B cell (primary cell): ENCODE results near the gene MAPK10. TPM values are rescaled to one million over a fixed set of nuclear protein-coding genes. Genes with fewer than 3 reads are reported as not detected.

Experiments
- ATAC-seq: fragments of 200-7000 bp; cut with Tn5 transposase; one replicate; pipeline ENCODE4 v1.10.0; 2021; ENCODE audit warnings: low read depth, mild to moderate bottlenecking, moderate number of reproducible peaks, moderate library complexity
- CTCF ChIA-PET: fragments of 350-600 bp; sonication (Branson Sonifier 250); formaldehyde crosslinking; loops from one replicate; lab custom pipeline; 2021; ENCODE audit warnings: antibody characterized with exemption, inconsistent platforms; lab: Charles Lee
- POLR2A ChIA-PET: fragments of 350-600 bp; sonication (Branson Sonifier 250); formaldehyde crosslinking; loops from one replicate; lab custom pipeline; 2021; ENCODE audit warnings: antibody characterized with exemption; lab: Charles Lee
- DNase-seq: peaks from one replicate; pipeline ENCODE4 v3.0.0; 2013
- H2AFZ ChIP-seq: 2 replicates; pipeline ENCODE4 v1.6.1; 2012; ENCODE audit warnings: mild to moderate bottlenecking, low read depth, low read length; ENCODE audit not compliant: insufficient read depth, poor library complexity, severe bottlenecking
- H3K27ac ChIP-seq, 2 donors: 1 replicate in 1 of 2; 2 replicates in 1 of 2; pipeline ENCODE4 v1.5.1; 2012 to 2013; ENCODE audit warnings: low read length in 2 of 2, mild to moderate bottlenecking in 2 of 2, moderate library complexity in 1 of 2
- H3K27me3 ChIP-seq, 4 experiments: fragments of 200-600 bp in 1 of 4; sonication (generic) in 1 of 4; replicated peaks in 1 of 4; 1 replicate in 2 of 4; 2 replicates in 2 of 4; pipeline versions ENCODE4 v1.6.1 to v1.7.0; 2013 to 2016; ENCODE audit warnings: low read length in 3 of 4, mild to moderate bottlenecking in 2 of 4, mixed read lengths in 1 of 4, moderate library complexity in 1 of 4; ENCODE audit not compliant: insufficient read depth in 4 of 4, control insufficient read depth in 3 of 4; ENCODE audit errors: control extremely low read depth in 1 of 4
- H3K36me3 ChIP-seq, 2 experiments: replicated peaks in 1 of 2; 1 replicate in 1 of 2; 2 replicates in 1 of 2; pipeline versions ENCODE4 v1.6.1 to v1.7.1; 2013; ENCODE audit warnings: low read length in 1 of 2; ENCODE audit not compliant: insufficient read depth in 2 of 2, control insufficient read depth in 1 of 2; ENCODE audit errors: control extremely low read depth in 1 of 2, extremely low read depth in 1 of 2
- H3K4me1 ChIP-seq, 2 donors: fragments of 200-600 bp in 1 of 2; sonication (generic) in 1 of 2; 1 replicate in 1 of 2; 2 replicates in 1 of 2; pipeline versions ENCODE4 v1.5.1 to v1.6.1; 2013 to 2017; ENCODE audit warnings: low read length in 2 of 2; ENCODE audit not compliant: control insufficient read depth in 2 of 2, insufficient read depth in 2 of 2
- H3K4me2 ChIP-seq: replicated peaks from 2 replicates; pipeline ENCODE3; 2012; ENCODE audit warnings: mild to moderate bottlenecking, low read depth, low read length; ENCODE audit not compliant: poor library complexity, severe bottlenecking
- H3K4me3 ChIP-seq, 5 experiments: fragments of 200-600 bp in 1 of 5; sonication (generic) in 1 of 5; 1 replicate in 3 of 5; 2 replicates in 2 of 5; pipeline versions ENCODE4 v1.5.1 to v1.7.0; 2011 to 2016; ENCODE audit warnings: low read length in 4 of 5, mild to moderate bottlenecking in 4 of 5, low read depth in 2 of 5, control low read depth in 1 of 5, moderate library complexity in 1 of 5; ENCODE audit not compliant: insufficient read depth in 1 of 5; ENCODE audit errors: control extremely low read depth in 1 of 5, extremely low read depth in 1 of 5
- H3K79me2 ChIP-seq: fragments of 200-600 bp; sonication (generic); one replicate; pipeline ENCODE4 v1.6.0; 2016; ENCODE audit warnings: low read length; ENCODE audit not compliant: control insufficient read depth, insufficient read depth
- H3K9ac ChIP-seq: fragments of 200-600 bp; sonication (generic); 2 replicates; pipeline ENCODE4 v1.6.1; 2017; ENCODE audit warnings: mild to moderate bottlenecking, low read length, moderate library complexity
- H3K9me3 ChIP-seq, 3 donors: one replicate each; pipeline versions ENCODE4 v1.6.1 to v1.7.1; 2013; ENCODE audit warnings: low read length in 2 of 3; ENCODE audit not compliant: control insufficient read depth in 2 of 3, insufficient read depth in 1 of 3; ENCODE audit errors: control extremely low read depth in 1 of 3
- H4K20me1 ChIP-seq: 2 replicates; pipeline ENCODE4 v1.6.0; 2012; ENCODE audit warnings: mild to moderate bottlenecking, low read length; ENCODE audit not compliant: insufficient read depth, control insufficient read depth, poor library complexity, severe bottlenecking
- H3K27ac Mint-ChIP-seq: one replicate; pipeline ENCODE4 v1.8.0; 2021; ENCODE audit warnings: mixed read lengths
- H3K27me3 Mint-ChIP-seq: one replicate; pipeline ENCODE4 v1.8.0; 2021; ENCODE audit warnings: mixed read lengths
- H3K4me1 Mint-ChIP-seq: one replicate; pipeline ENCODE4 v1.8.0; 2021; ENCODE audit warnings: mixed read lengths
- H3K4me3 Mint-ChIP-seq: one replicate; pipeline ENCODE4 v1.8.0; 2021; ENCODE audit warnings: mixed read lengths
- H3K9me3 Mint-ChIP-seq: one replicate; pipeline ENCODE4 v1.8.0; 2022; ENCODE audit warnings: mixed read lengths; ENCODE audit not compliant: insufficient read depth
- EZH2 ChIP-seq: IDR thresholded peaks from 2 replicates; pipeline ENCODE4 v1.6.1; 2012; ENCODE audit warnings: borderline replicate concordance, low read depth, mild to moderate bottlenecking, moderate library complexity, low read length; ENCODE audit not compliant: insufficient read depth, poor library complexity, severe bottlenecking
- WGBS: methylation state at CpG from one replicate; pipeline ENCODE4 v1.1.5; 2013; ENCODE audit warnings: missing lambda C conversion rate; ENCODE audit not compliant: insufficient coverage; 5-methylcytosine and 5-hydroxymethylcytosine counted together
- intact Hi-C: fragments of 100-400 bp; cut with micrococcal nuclease; formaldehyde crosslinking; loops from one replicate; pipeline ENCODE4 v1.10.0; 2022
- polyA plus RNA-seq: library from polyadenylated mRNA; depleted of rRNA; stranded (reverse); fragments of >200 nt; gene quantifications from 2 replicates; pipeline ENCODE4 v1.2.3, GENCODE V29; 2012
- total RNA-seq, 2 donors: library from RNA; stranded (reverse); fragments of 120-200 nt in 1 of 2; gene quantifications; 1 replicate in 1 of 2; 2 replicates in 1 of 2; pipeline versions ENCODE4 v1.2.3 to v1.2.4, GENCODE V29; 2013 to 2022
- TF ChIP-seq, protein P1 (sequence below): fragments of 200-600 bp; IDR thresholded peaks from one replicate; pipeline ENCODE4 v1.8.0; 2022; ENCODE audit warnings: antibody characterized with exemption, mild to moderate bottlenecking

MAPK10 gene
- total and polyA plus RNA-seq, 2 donors (not counting 1 experiment from before 2014, with no cell fraction given) = 0.03 to 3.1 TPM

- peaks cover 2 to 12% of the 10 kb centered on the region in 2 experiments for H3K36me3 ChIP-seq
- intact Hi-C loops = no loop called here
- no peak overlapping the region for H3K4me2 ChIP-seq
- ATAC-seq (no peak), DNase-seq (no peak)
- Mint-ChIP-seq H3K4me1 (no peaks in the 10 kb centered on the region), H3K4me3 (no peak overlapping the region), H3K27me3 (no peaks in the 10 kb centered on the region), H3K27ac (no peak overlapping the region), H3K9me3 (no peaks in the 10 kb centered on the region)
- TF ChIP-seq EZH2 = no peak
- TF ChIP-seq, protein P1, sequence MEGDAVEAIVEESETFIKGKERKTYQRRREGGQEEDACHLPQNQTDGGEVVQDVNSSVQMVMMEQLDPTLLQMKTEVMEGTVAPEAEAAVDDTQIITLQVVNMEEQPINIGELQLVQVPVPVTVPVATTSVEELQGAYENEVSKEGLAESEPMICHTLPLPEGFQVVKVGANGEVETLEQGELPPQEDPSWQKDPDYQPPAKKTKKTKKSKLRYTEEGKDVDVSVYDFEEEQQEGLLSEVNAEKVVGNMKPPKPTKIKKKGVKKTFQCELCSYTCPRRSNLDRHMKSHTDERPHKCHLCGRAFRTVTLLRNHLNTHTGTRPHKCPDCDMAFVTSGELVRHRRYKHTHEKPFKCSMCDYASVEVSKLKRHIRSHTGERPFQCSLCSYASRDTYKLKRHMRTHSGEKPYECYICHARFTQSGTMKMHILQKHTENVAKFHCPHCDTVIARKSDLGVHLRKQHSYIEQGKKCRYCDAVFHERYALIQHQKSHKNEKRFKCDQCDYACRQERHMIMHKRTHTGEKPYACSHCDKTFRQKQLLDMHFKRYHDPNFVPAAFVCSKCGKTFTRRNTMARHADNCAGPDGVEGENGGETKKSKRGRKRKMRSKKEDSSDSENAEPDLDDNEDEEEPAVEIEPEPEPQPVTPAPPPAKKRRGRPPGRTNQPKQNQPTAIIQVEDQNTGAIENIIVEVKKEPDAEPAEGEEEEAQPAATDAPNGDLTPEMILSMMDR = no peak
- no peak overlapping the region for H3K4me3 ChIP-seq
- no peaks in the 10 kb centered on the region for H3K79me2 ChIP-seq
- H3K9me3 ChIP-seq = no peaks in the 10 kb centered on the region
- CTCF ChIA-PET = no interaction called here
- 94% methylated on average over 6 of the region's 6 CpGs for WGBS
- POLR2A ChIA-PET = no interaction called here
- no peak overlapping the region for H3K9ac ChIP-seq
- no peaks in the 10 kb centered on the region for H3K4me1 ChIP-seq
- H3K27me3 ChIP-seq = no peaks in the 10 kb centered on the region
- H2AFZ ChIP-seq = no peak overlapping the region
- no peaks in the 10 kb centered on the region for H4K20me1 ChIP-seq
- no peak overlapping the region for H3K27ac ChIP-seq
These were observed 352.8 kb downstream of the MAPK10 start for GRCh38 chr4:86007042-86007441.

GRCh38 chr4:86006057-86006456 is 353.8 kb downstream of the MAPK10 start:
- DNase-seq = no peak
- ChIA-PET CTCF (interaction anchor here (1.4 kb wide), 1 partner anchor 36 kb away, joined by 4 read pairs; no protein-coding TSS in a partner anchor), POLR2A (no interaction called here)
- ATAC-seq = no peak
- no peaks in the 10 kb centered on the region for H3K4me1 Mint-ChIP-seq
- intact Hi-C loops = no loop called here
- no peak overlapping the region for H3K27ac Mint-ChIP-seq
- Histone ChIP-seq H3K36me3 (peaks cover 6 to 21% of the 10 kb centered on the region in 2 experiments), H4K20me1 (no peaks in the 10 kb centered on the region), H3K4me3 (no peak overlapping the region), H3K9ac (no peak overlapping the region), H3K4me1 (no peaks in the 10 kb centered on the region), H3K27ac (no peak overlapping the region), H3K79me2 (no peaks in the 10 kb centered on the region), H3K27me3 (no peaks in the 10 kb centered on the region), H3K4me2 (no peak overlapping the region), H3K9me3 (no peaks in the 10 kb centered on the region), H2AFZ (no peak overlapping the region)
- H3K9me3 Mint-ChIP-seq = no peaks in the 10 kb centered on the region
- no peak for TF ChIP-seq EZH2
- TF ChIP-seq, protein P1 = no peak
- H3K27me3 Mint-ChIP-seq = no peaks in the 10 kb centered on the region
- H3K4me3 Mint-ChIP-seq = no peak overlapping the region
